Activated CD8-positive, alpha-beta memory T cell treated with anti-CD3 and anti-CD28 coated beads for 1 hour (primary cell): ENCODE measurements around the gene PRKAG2.

ENCODE experiments used
- DNase-seq, 2 donors: peaks; one replicate each; pipeline ENCODE4 v3.0.0-alpha.2; 2020; ENCODE audit warnings: low read depth in 1 of 2; ENCODE audit errors: extremely low read depth in 1 of 2

Gene PRKAG2

GRCh38 chr7:151821226-151821625 is 55.7 kb downstream of the PRKAG2 start:
- DNase-seq: no peak

- no peak for DNase-seq
Observed at GRCh38 chr7:151820491-151821105, 56.3 kb downstream of the PRKAG2 start.

GRCh38 chr7:151819866-151820265 is 57.0 kb downstream of the PRKAG2 start:
- DNase-seq: no peak

- DNase-seq: no peak
Observed at GRCh38 chr7:151818674-151819519, 58.0 kb downstream of the PRKAG2 start.

- DNase-seq: no peak
Observed at GRCh38 chr7:151817981-151818673, 58.8 kb downstream of the PRKAG2 start.

- no peak for DNase-seq
Observed at GRCh38 chr7:151817315-151817690, 59.6 kb downstream of the PRKAG2 start.

- no peak for DNase-seq
Observed at GRCh38 chr7:151816562-151817314, 60.2 kb downstream of the PRKAG2 start.

GRCh38 chr7:151815419-151815818 is 61.5 kb downstream of the PRKAG2 start:
- DNase-seq: no peak

- DNase-seq: no peak
Observed at GRCh38 chr7:151814400-151815009, 62.4 kb downstream of the PRKAG2 start.

- DNase-seq: no peak
Observed at GRCh38 chr7:151813997-151814396, 62.9 kb downstream of the PRKAG2 start.

- DNase-seq: no peak
Observed at GRCh38 chr7:151813445-151813844, 63.5 kb downstream of the PRKAG2 start.

GRCh38 chr7:151812967-151813366 is 63.9 kb downstream of the PRKAG2 start:
- DNase-seq: no peak

- no peak for DNase-seq
Observed at GRCh38 chr7:151810441-151811232, 66.3 kb downstream of the PRKAG2 start.

- DNase-seq: no peak
Observed at GRCh38 chr7:151809864-151810170, 67.1 kb downstream of the PRKAG2 start.

GRCh38 chr7:151809146-151809863 is 67.6 kb downstream of the PRKAG2 start:
- no peak for DNase-seq

GRCh38 chr7:151808400-151809145 is 68.3 kb downstream of the PRKAG2 start:
- no peak for DNase-seq

- no peak for DNase-seq
Observed at GRCh38 chr7:151807846-151808245, 69.1 kb downstream of the PRKAG2 start.

- no peak for DNase-seq
Observed at GRCh38 chr7:151806952-151807775, 69.8 kb downstream of the PRKAG2 start.
